ENCODE results near the gene ARID5B. TPM values are rescaled to one million over a fixed set of nuclear protein-coding genes. Genes with fewer than 3 reads are reported as not detected.

The ARID5B gene
- total and polyA plus RNA-seq, 2 experiments from 2014 or later, result 53.2 to 55.0 TPM

DNA sequence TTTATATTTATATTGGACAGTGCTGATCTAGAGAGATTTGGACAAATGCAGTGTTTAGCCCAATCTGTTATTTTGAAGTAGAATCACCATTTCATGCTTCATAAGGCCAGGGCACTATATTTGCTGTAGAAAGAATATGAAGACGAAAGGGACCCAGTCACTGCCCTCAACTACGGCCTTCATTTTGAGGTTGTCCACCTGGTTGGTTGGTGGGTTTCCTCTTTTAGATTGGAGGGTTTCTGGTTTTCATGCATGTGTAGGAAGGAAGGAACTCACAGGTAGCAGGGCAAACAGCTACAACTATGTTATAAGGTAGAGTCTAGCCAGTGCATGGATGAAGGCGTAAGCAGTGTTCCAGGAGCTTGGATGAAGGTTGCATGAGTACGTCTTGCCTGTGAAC lies 56.3 kb downstream of the ARID5B start:
- Histone ChIP-seq H3K36me3 (replicated peaks; ENCODE audit: insufficient read depth, low read depth) (no peaks in the 10 kb centered on the region), H3K4me2 (no peak overlapping the region), H3K4me1 (ENCODE audit: insufficient read depth) (peaks cover 21% of the 10 kb centered on the region), H3K9me3 (ENCODE audit: low read depth) (no peaks in the 10 kb centered on the region), H3K79me2 (peaks cover 89% of the 10 kb centered on the region), H3K27ac (no peak overlapping the region), H3K9me2 (replicated peaks; ENCODE audit: insufficient read depth) (no peaks in the 10 kb centered on the region), H4K20me1 (ENCODE audit: insufficient read depth, poor library complexity, severe bottlenecking) (no peaks in the 10 kb centered on the region), H3K4me3 (no peak overlapping the region), H2AFZ (no peak overlapping the region), H3K27me3 (no peaks in the 10 kb centered on the region)
- DNase-seq (ENCODE audit: low spot score), result no peak
- TF ChIP-seq EZH2 (IDR thresholded peaks at IDR 0.05; ENCODE audit: borderline replicate concordance), result no peak
- TF ChIP-seq, protein P1, sequence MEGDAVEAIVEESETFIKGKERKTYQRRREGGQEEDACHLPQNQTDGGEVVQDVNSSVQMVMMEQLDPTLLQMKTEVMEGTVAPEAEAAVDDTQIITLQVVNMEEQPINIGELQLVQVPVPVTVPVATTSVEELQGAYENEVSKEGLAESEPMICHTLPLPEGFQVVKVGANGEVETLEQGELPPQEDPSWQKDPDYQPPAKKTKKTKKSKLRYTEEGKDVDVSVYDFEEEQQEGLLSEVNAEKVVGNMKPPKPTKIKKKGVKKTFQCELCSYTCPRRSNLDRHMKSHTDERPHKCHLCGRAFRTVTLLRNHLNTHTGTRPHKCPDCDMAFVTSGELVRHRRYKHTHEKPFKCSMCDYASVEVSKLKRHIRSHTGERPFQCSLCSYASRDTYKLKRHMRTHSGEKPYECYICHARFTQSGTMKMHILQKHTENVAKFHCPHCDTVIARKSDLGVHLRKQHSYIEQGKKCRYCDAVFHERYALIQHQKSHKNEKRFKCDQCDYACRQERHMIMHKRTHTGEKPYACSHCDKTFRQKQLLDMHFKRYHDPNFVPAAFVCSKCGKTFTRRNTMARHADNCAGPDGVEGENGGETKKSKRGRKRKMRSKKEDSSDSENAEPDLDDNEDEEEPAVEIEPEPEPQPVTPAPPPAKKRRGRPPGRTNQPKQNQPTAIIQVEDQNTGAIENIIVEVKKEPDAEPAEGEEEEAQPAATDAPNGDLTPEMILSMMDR (IDR thresholded peaks at IDR 0.05; ENCODE audit: poor library complexity), result no peak
- TF ChIP-seq EZH2phosphoT487 (IDR thresholded peaks at IDR 0.05; ENCODE audit: low read depth, severe bottlenecking, unreplicated experiment), result no peak
- WGBS (ENCODE audit: low lambda C conversion rate, missing lambda C conversion rate), result 96% methylated on average over 4 of the region's 4 CpGs

DNA sequence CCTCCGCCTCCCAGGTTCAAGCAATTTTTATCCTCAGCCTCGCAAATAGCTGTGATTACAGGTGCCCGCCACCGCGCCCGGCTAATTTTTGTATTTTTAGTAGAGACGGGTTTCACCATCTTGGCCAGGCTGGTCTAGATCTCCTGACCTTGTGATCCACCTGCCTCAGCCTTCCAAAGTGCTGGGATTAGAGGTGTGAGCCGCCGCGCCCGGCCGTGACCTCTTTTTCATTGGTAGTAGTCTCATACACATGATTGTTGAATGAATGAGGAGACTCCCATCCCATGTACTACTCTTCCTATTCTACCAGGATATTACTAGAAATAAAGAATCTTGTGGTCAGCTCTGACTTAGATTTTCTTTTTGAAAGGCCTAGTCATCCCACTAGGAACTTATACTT lies 56.8 kb downstream of the ARID5B start:
- Histone ChIP-seq H3K4me2 (no peak overlapping the region), H3K27ac (no peak overlapping the region), H3K9me3 (ENCODE audit: low read depth) (no peaks in the 10 kb centered on the region), H2AFZ (no peak overlapping the region), H3K4me1 (ENCODE audit: insufficient read depth) (peaks cover 21% of the 10 kb centered on the region), H3K9me2 (replicated peaks; ENCODE audit: insufficient read depth) (no peaks in the 10 kb centered on the region), H3K27me3 (no peaks in the 10 kb centered on the region), H3K4me3 (no peak overlapping the region), H3K79me2 (peaks cover 92% of the 10 kb centered on the region), H3K36me3 (replicated peaks; ENCODE audit: insufficient read depth, low read depth) (no peaks in the 10 kb centered on the region), H4K20me1 (ENCODE audit: insufficient read depth, poor library complexity, severe bottlenecking) (no peaks in the 10 kb centered on the region)
- WGBS (ENCODE audit: low lambda C conversion rate, missing lambda C conversion rate), result 97% methylated on average over 12 of the region's 12 CpGs
- DNase-seq (ENCODE audit: low spot score), result no peak
- TF ChIP-seq, protein P1 (IDR thresholded peaks at IDR 0.05; ENCODE audit: poor library complexity), result no peak
- TF ChIP-seq EZH2 (IDR thresholded peaks at IDR 0.05; ENCODE audit: borderline replicate concordance), result no peak
- TF ChIP-seq EZH2phosphoT487 (IDR thresholded peaks at IDR 0.05; ENCODE audit: low read depth, severe bottlenecking, unreplicated experiment), result no peak

DNA sequence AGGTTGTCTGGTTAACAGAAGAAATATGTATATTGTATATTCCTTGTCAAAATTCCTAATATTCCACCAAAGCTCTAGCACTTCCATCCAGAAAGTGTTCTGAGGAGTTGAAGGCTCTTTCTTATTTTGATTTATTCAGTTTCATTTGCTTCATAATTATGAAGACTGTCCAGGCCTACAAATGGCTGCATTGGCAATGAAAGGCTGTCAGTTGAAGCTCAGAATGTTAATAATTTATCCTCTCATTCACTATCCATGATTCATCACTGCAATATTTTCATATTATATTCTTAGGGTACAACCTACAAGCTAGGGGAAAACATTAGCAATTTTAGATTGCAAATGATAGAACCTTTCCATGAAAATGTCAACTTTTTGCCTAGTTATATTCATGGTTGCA lies 57.3 kb downstream of the ARID5B start:
- H3K4me1 ChIP-seq (ENCODE audit: insufficient read depth), result peaks cover 25% of the 10 kb centered on the region
- H3K9me2 ChIP-seq (replicated peaks; ENCODE audit: insufficient read depth), result no peaks in the 10 kb centered on the region
- no peak overlapping the region for H3K4me2 ChIP-seq
- no peak overlapping the region for H3K4me3 ChIP-seq
- H3K9me3 ChIP-seq (ENCODE audit: low read depth), result no peaks in the 10 kb centered on the region
- no peak for DNase-seq (ENCODE audit: low spot score)
- peaks cover 92% of the 10 kb centered on the region for H3K79me2 ChIP-seq
- TF ChIP-seq, protein P1 (IDR thresholded peaks at IDR 0.05; ENCODE audit: poor library complexity), result no peak
- TF ChIP-seq EZH2 (IDR thresholded peaks at IDR 0.05; ENCODE audit: borderline replicate concordance) (no peak), EZH2phosphoT487 (IDR thresholded peaks at IDR 0.05; ENCODE audit: low read depth, severe bottlenecking, unreplicated experiment) (no peak)
- H3K27me3 ChIP-seq, result no peaks in the 10 kb centered on the region
- H3K36me3 ChIP-seq (replicated peaks; ENCODE audit: insufficient read depth, low read depth), result no peaks in the 10 kb centered on the region
- no peaks in the 10 kb centered on the region for H4K20me1 ChIP-seq (ENCODE audit: insufficient read depth, poor library complexity, severe bottlenecking)
- H3K27ac ChIP-seq, result no peak overlapping the region
- no peak overlapping the region for H2AFZ ChIP-seq

DNA sequence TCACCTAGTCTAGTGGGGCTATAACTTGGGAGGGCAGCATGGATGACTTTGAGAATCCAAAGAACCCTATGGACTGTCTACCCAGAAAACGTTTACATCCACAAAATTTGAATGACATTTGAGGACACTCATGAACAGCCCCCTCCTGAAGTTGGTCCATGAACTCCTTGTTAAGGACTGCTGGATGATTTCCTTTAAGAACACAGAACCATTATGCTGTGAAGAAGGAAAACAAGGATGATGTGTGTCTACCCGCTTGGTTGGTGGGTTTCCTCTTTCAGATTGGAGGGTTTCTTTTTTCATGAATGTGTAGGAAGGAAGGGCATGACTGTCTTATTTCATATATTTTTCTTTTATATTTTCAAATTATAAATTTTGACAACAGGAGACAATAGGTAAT lies 58.3 kb downstream of the ARID5B start:
- Histone ChIP-seq H3K79me2 (peaks cover 85% of the 10 kb centered on the region), H3K9me2 (replicated peaks; ENCODE audit: insufficient read depth) (no peaks in the 10 kb centered on the region), H3K27me3 (no peaks in the 10 kb centered on the region), H3K4me3 (no peak overlapping the region), H3K36me3 (replicated peaks; ENCODE audit: insufficient read depth, low read depth) (no peaks in the 10 kb centered on the region), H2AFZ (no peak overlapping the region), H3K9me3 (ENCODE audit: low read depth) (no peaks in the 10 kb centered on the region), H4K20me1 (ENCODE audit: insufficient read depth, poor library complexity, severe bottlenecking) (no peaks in the 10 kb centered on the region), H3K4me2 (no peak overlapping the region), H3K27ac (no peak overlapping the region), H3K4me1 (ENCODE audit: insufficient read depth) (peaks cover 36% of the 10 kb centered on the region)
- no peak for DNase-seq (ENCODE audit: low spot score)
- 93% methylated on average over 2 of the region's 2 CpGs for WGBS (ENCODE audit: low lambda C conversion rate, missing lambda C conversion rate)
- TF ChIP-seq EZH2phosphoT487 (IDR thresholded peaks at IDR 0.05; ENCODE audit: low read depth, severe bottlenecking, unreplicated experiment) (no peak), EZH2 (IDR thresholded peaks at IDR 0.05; ENCODE audit: borderline replicate concordance) (no peak)
- TF ChIP-seq, protein P1 (IDR thresholded peaks at IDR 0.05; ENCODE audit: poor library complexity), result no peak
